ENCODE data around the gene ARHGAP26.

Gene ARHGAP26

DNA sequence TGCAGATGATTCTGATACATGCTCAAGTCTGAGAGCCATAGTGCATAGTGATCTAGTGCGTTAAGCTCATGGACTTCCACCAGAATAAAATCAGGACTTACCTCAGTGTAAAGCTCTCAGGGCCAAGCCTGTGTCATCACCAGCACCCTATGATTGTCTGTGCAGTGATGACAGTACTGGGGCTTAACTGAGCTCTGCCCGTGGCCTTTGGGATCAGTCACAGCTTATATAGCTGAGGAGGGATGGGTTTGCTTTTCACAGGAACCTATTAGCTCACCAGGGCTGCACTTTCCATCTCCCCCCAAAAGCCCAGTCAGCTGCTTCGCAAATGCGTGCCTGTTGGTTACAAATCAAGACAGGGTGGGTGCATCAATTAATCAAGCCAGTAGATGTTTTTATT, 386.4 kb downstream of the ARHGAP26 start:
- Histone ChIP-seq H3K27me3 (ENCODE audit: control insufficient read depth, low read length) (no peaks in the 10 kb centered on the region), H3K27ac (ENCODE audit: low read depth, low read length) (no peak overlapping the region), H3F3A (ENCODE audit: control insufficient read depth, insufficient read depth) (no peaks in the 10 kb centered on the region), H3K4me3 (ENCODE audit: low read length) (no peak overlapping the region), H3K4me2 (ENCODE audit: low read length) (no peak overlapping the region), H3K36me3 (ENCODE audit: control insufficient read depth, low read length) (no peaks in the 10 kb centered on the region), H3K9me2 (replicated peaks; ENCODE audit: control insufficient read depth, low read length) (no peaks in the 10 kb centered on the region), H3K4me1 (ENCODE audit: control insufficient read depth, low read length) (no peaks in the 10 kb centered on the region), H3K9me3 (ENCODE audit: control insufficient read depth, insufficient read depth, low read length) (no peaks in the 10 kb centered on the region), H4K20me1 (ENCODE audit: control insufficient read depth, insufficient read depth, low read depth, low read length) (no peaks in the 10 kb centered on the region), H3K79me2 (ENCODE audit: control insufficient read depth, low read length) (no peaks in the 10 kb centered on the region)
- no peak for TF ChIP-seq EZH2phosphoT487 (IDR thresholded peaks at IDR 0.05; ENCODE audit: borderline replicate concordance, low read length)
- TF ChIP-seq, protein P1, sequence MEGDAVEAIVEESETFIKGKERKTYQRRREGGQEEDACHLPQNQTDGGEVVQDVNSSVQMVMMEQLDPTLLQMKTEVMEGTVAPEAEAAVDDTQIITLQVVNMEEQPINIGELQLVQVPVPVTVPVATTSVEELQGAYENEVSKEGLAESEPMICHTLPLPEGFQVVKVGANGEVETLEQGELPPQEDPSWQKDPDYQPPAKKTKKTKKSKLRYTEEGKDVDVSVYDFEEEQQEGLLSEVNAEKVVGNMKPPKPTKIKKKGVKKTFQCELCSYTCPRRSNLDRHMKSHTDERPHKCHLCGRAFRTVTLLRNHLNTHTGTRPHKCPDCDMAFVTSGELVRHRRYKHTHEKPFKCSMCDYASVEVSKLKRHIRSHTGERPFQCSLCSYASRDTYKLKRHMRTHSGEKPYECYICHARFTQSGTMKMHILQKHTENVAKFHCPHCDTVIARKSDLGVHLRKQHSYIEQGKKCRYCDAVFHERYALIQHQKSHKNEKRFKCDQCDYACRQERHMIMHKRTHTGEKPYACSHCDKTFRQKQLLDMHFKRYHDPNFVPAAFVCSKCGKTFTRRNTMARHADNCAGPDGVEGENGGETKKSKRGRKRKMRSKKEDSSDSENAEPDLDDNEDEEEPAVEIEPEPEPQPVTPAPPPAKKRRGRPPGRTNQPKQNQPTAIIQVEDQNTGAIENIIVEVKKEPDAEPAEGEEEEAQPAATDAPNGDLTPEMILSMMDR (IDR thresholded peaks at IDR 0.05; ENCODE audit: low read depth, low read length, poor library complexity, severe bottlenecking), result no peak

DNA sequence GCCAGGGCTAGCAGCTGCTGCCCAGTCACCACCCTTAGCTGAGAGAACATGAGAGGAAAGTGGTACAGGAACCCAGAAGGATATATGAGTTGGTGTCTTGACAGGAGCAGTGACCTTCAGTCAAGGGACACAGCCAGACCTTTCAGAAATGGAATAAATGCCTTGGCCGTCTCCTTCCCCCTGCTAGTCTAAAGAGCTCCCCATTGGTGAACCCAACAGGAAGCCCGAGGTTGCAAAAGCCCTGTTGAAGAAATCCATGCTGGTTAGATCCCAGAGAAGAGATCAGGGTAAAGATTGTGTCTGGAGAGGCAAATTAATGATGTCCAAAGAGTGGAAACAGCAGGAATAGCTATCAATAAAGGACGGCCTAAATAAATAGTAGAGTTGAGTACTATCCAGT, 388.9 kb downstream of the ARHGAP26 start:
- Histone ChIP-seq H3K27me3 (ENCODE audit: control insufficient read depth, low read length) (no peaks in the 10 kb centered on the region), H3K79me2 (ENCODE audit: control insufficient read depth, low read length) (no peaks in the 10 kb centered on the region), H3K36me3 (ENCODE audit: control insufficient read depth, low read length) (no peaks in the 10 kb centered on the region), H3K9me2 (replicated peaks; ENCODE audit: control insufficient read depth, low read length) (no peaks in the 10 kb centered on the region), H4K20me1 (ENCODE audit: control insufficient read depth, insufficient read depth, low read depth, low read length) (no peaks in the 10 kb centered on the region; the same call in 1 of the 2 replicates), H3K4me2 (ENCODE audit: low read length) (no peak overlapping the region), H3F3A (ENCODE audit: control insufficient read depth, insufficient read depth) (no peaks in the 10 kb centered on the region), H3K4me1 (ENCODE audit: control insufficient read depth, low read length) (no peaks in the 10 kb centered on the region), H3K9me3 (ENCODE audit: control insufficient read depth, insufficient read depth, low read length) (no peaks in the 10 kb centered on the region), H3K27ac (ENCODE audit: low read depth, low read length) (no peak overlapping the region), H3K4me3 (ENCODE audit: low read length) (no peak overlapping the region)
- no peak for TF ChIP-seq EZH2phosphoT487 (IDR thresholded peaks at IDR 0.05; ENCODE audit: borderline replicate concordance, low read length)
- TF ChIP-seq, protein P1 (IDR thresholded peaks at IDR 0.05; ENCODE audit: low read depth, low read length, poor library complexity, severe bottlenecking), result no peak

DNA sequence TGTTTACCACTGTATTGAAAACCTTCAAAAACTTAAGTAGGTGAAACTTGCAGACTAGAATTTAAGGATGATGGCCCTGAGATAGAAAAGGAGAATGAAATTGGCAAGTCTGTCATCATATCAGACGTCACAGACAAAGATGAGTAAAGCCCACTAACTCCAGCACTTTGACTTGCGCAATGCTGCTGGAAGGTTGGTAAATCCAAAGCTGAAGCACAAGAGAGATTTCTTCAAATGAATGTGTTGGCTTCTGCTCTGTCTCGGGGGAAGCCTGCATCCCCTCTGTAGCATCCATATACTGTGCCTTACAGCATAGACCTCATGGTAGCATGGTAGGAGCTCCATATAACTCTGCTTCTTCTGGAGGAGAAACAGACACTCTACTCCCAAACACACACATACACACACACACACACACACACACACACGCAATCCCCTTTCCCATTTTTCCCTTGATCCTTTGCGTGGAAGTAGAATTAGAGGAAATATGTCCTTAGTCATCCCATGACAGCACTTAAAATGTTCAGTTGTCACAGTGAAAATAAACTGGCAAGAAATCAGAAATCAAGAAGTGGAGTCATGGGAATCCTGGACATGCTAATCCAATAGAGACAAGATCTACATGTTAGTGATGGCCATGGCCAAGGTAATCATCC, 391.8 kb downstream of the ARHGAP26 start:
- Histone ChIP-seq H3K9me2 (replicated peaks; ENCODE audit: control insufficient read depth, low read length) (no peaks in the 10 kb centered on the region), H4K20me1 (ENCODE audit: control insufficient read depth, insufficient read depth, low read depth, low read length) (no peaks in the 10 kb centered on the region; the same call in 1 of the 2 replicates), H3K79me2 (ENCODE audit: control insufficient read depth, low read length) (no peaks in the 10 kb centered on the region), H3F3A (ENCODE audit: control insufficient read depth, insufficient read depth) (no peaks in the 10 kb centered on the region), H3K4me3 (ENCODE audit: low read length) (no peak overlapping the region), H3K27me3 (ENCODE audit: control insufficient read depth, low read length) (no peaks in the 10 kb centered on the region), H3K27ac (ENCODE audit: low read depth, low read length) (no peak overlapping the region), H3K36me3 (ENCODE audit: control insufficient read depth, low read length) (no peaks in the 10 kb centered on the region), H3K4me2 (ENCODE audit: low read length) (no peak overlapping the region), H3K9me3 (ENCODE audit: control insufficient read depth, insufficient read depth, low read length) (no peaks in the 10 kb centered on the region), H3K4me1 (ENCODE audit: control insufficient read depth, low read length) (peaks cover 7% of the 10 kb centered on the region)
- TF ChIP-seq EZH2phosphoT487 (IDR thresholded peaks at IDR 0.05; ENCODE audit: borderline replicate concordance, low read length), result no peak

DNA sequence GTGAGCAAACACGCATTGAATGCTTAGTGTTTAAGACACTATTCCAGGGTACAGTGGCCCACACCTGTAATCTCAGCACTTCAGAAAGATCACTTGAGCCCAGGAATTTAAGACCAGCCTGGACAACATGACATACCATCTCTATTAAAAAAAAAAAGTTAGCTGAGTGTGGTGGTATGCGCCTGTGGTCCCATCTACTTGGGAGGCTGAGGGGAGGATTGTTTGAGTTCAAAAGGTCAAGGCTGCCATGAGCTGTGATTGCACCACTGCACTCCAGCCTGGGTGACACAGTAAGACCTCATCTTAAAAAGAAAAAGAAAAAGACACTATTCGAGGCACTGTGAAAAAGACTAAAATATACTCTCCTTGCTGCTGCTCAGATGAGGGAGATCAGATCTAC, 392.6 kb downstream of the ARHGAP26 start:
- H4K20me1 ChIP-seq (ENCODE audit: control insufficient read depth, insufficient read depth, low read depth, low read length), result no peaks in the 10 kb centered on the region; the same call in 1 of the 2 replicates
- no peak overlapping the region for H3K4me3 ChIP-seq (ENCODE audit: low read length)
- H3K79me2 ChIP-seq (ENCODE audit: control insufficient read depth, low read length), result no peaks in the 10 kb centered on the region
- peaks cover 7% of the 10 kb centered on the region for H3K4me1 ChIP-seq (ENCODE audit: control insufficient read depth, low read length)
- no peaks in the 10 kb centered on the region for H3K9me3 ChIP-seq (ENCODE audit: control insufficient read depth, insufficient read depth, low read length)
- TF ChIP-seq EZH2phosphoT487 (IDR thresholded peaks at IDR 0.05; ENCODE audit: borderline replicate concordance, low read length), result no peak
- TF ChIP-seq, protein P1 (IDR thresholded peaks at IDR 0.05; ENCODE audit: low read depth, low read length, poor library complexity, severe bottlenecking), result no peak
- H3K36me3 ChIP-seq (ENCODE audit: control insufficient read depth, low read length), result no peaks in the 10 kb centered on the region
- no peaks in the 10 kb centered on the region for H3K9me2 ChIP-seq (replicated peaks; ENCODE audit: control insufficient read depth, low read length)
- H3F3A ChIP-seq (ENCODE audit: control insufficient read depth, insufficient read depth), result no peaks in the 10 kb centered on the region
- no peaks in the 10 kb centered on the region for H3K27me3 ChIP-seq (ENCODE audit: control insufficient read depth, low read length)
- H3K27ac ChIP-seq (ENCODE audit: low read depth, low read length), result no peak overlapping the region
- H3K4me2 ChIP-seq (ENCODE audit: low read length), result no peak overlapping the region

Data from DOHH2 (cell line).